Right hindlimb (tissue), 1 donor: ENCODE data around the gene TTLL3.
"Not testable (repeated sequence)": the region's sequence is repeated elsewhere in the genome, so short reads cannot be mapped to it uniquely, and the experiment has no call there.

ENCODE experiments used
- DNase-seq: peaks from one replicate; pipeline ENCODE4 v3.0.0-alpha.2; 2018

Gene TTLL3

GRCh38 chr3:9809615-9810432 is at the start of gene TTLL3:
TTLL3 (plus strand) TSS chr3:9810262; CDS start chr3:9810662, 400 bp downstream.
- DNase-seq = peak; percentile 82

- no peak for DNase-seq
These were observed 49.1 kb upstream of the TTLL3 start for GRCh38 chr3:9760779-9761505.

- DNase-seq = no peak
These were observed 48.1 kb upstream of the TTLL3 start for GRCh38 chr3:9761919-9762318.

GRCh38 chr3:9762871-9763270 is 47.2 kb upstream of the TTLL3 start:
- DNase-seq = no peak

- no peak for DNase-seq
These were observed 44.2 kb upstream of the TTLL3 start for GRCh38 chr3:9765865-9766264.

GRCh38 chr3:9767418-9767817 is 42.6 kb upstream of the TTLL3 start:
- no peak for DNase-seq

GRCh38 chr3:9768141-9768775 is 41.8 kb upstream of the TTLL3 start:
- DNase-seq = no peak

- DNase-seq = no peak
These were observed 41.0 kb upstream of the TTLL3 start for GRCh38 chr3:9769012-9769411.

GRCh38 chr3:9769426-9770275 is 40.4 kb upstream of the TTLL3 start, which contains the start of gene CAMK1:
CAMK1 (minus strand) TSS chr3:9769947; CDS start chr3:9767749, 2,198 bp downstream.
- peak; percentile 91 for DNase-seq

- peak; percentile 85 for DNase-seq
These were observed 39.7 kb upstream of the TTLL3 start for GRCh38 chr3:9770276-9770812.

- not testable (repeated sequence) for DNase-seq
These were observed 39.1 kb upstream of the TTLL3 start for GRCh38 chr3:9771007-9771406.

- DNase-seq = no peak
These were observed 33.0 kb upstream of the TTLL3 start for GRCh38 chr3:9776896-9777693.

- DNase-seq = no peak
These were observed 32.4 kb upstream of the TTLL3 start for GRCh38 chr3:9777694-9778021.

- no peak for DNase-seq
These were observed 31.7 kb upstream of the TTLL3 start for GRCh38 chr3:9778143-9779074.

- no peak for DNase-seq
These were observed 30.9 kb upstream of the TTLL3 start for GRCh38 chr3:9779075-9779593.

- no peak for DNase-seq
These were observed 30.2 kb upstream of the TTLL3 start for GRCh38 chr3:9779721-9780457.

- no peak for DNase-seq
These were observed 29.6 kb upstream of the TTLL3 start for GRCh38 chr3:9780458-9780812.

GRCh38 chr3:9780910-9781309 is 29.2 kb upstream of the TTLL3 start:
- no peak for DNase-seq

- no peak for DNase-seq
These were observed 28.5 kb upstream of the TTLL3 start for GRCh38 chr3:9781551-9781950.
